ENCODE results near the gene ARHGAP24.

- TF ChIP-seq POLR2AphosphoS5 (IDR thresholded peaks at IDR 0.05) (no peak), CTCF (IDR thresholded peaks at IDR 0.05) (no peak), POLR2A (IDR thresholded peaks at IDR 0.05) (no peak)
Observed at GRCh38 chr4:86035688-86036087, 560.7 kb downstream of the ARHGAP24 start.

Data from breast epithelium (tissue), 3 donors.